Panc1 (cell line): ENCODE measurements around the gene EFCAB11.

ENCODE experiments used
- CTCF ChIP-seq: fragments of 450-650 bp; IDR thresholded peaks from 2 replicates; pipeline ENCODE4 v1.5.1; 2017; ENCODE audit warnings: mild to moderate bottlenecking
- POLR2AphosphoS5 ChIP-seq: IDR thresholded peaks from 2 replicates; pipeline ENCODE4 v1.6.1; 2012; ENCODE audit warnings: mild to moderate bottlenecking, low read depth, low read length, moderate library complexity
- REST ChIP-seq, 2 experiments: IDR thresholded peaks; 2 replicates each; pipeline ENCODE4 v1.6.1; 2011 to 2012; ENCODE audit warnings: low read depth in 2 of 2, control low read depth in 1 of 2, low read length in 1 of 2, mild to moderate bottlenecking in 1 of 2, moderate library complexity in 1 of 2; ENCODE audit not compliant: insufficient read depth in 1 of 2
- SIN3A ChIP-seq: IDR thresholded peaks from 2 replicates; pipeline ENCODE4 v1.6.1; 2012; ENCODE audit warnings: low read depth, mild to moderate bottlenecking, low read length, moderate library complexity, borderline replicate concordance; ENCODE audit not compliant: insufficient read depth
- TCF7L2 ChIP-seq: IDR thresholded peaks from 2 replicates; pipeline ENCODE4 v1.6.1; 2011; ENCODE audit warnings: mild to moderate bottlenecking, low read depth, low read length, inconsistent platforms

- no peak for TF ChIP-seq CTCF
- TF ChIP-seq REST (IDR thresholded peaks at IDR 0.05; ENCODE audit: insufficient read depth in 1 of 2, low read depth in 2 of 2, low read length in 1 of 2), result no peak
- no peak for TF ChIP-seq POLR2AphosphoS5
- no peak for TF ChIP-seq SIN3A
- TF ChIP-seq TCF7L2, result no peak
These were observed 142.5 kb downstream of the EFCAB11 start for GRCh38 chr14:89811954-89812575.
